Activated CD8-positive, alpha-beta memory T cell treated with anti-CD3 and anti-CD28 coated beads, Interleukin-2, amount 50 U/mL, for 1 hour (primary cell): Measurements from ENCODE around the gene ALG2.

Source experiments
- DNase-seq: peaks from one replicate; pipeline ENCODE4 v3.0.0-alpha.2; 2020; ENCODE audit errors: extremely low read depth

The ALG2 gene

DNA sequence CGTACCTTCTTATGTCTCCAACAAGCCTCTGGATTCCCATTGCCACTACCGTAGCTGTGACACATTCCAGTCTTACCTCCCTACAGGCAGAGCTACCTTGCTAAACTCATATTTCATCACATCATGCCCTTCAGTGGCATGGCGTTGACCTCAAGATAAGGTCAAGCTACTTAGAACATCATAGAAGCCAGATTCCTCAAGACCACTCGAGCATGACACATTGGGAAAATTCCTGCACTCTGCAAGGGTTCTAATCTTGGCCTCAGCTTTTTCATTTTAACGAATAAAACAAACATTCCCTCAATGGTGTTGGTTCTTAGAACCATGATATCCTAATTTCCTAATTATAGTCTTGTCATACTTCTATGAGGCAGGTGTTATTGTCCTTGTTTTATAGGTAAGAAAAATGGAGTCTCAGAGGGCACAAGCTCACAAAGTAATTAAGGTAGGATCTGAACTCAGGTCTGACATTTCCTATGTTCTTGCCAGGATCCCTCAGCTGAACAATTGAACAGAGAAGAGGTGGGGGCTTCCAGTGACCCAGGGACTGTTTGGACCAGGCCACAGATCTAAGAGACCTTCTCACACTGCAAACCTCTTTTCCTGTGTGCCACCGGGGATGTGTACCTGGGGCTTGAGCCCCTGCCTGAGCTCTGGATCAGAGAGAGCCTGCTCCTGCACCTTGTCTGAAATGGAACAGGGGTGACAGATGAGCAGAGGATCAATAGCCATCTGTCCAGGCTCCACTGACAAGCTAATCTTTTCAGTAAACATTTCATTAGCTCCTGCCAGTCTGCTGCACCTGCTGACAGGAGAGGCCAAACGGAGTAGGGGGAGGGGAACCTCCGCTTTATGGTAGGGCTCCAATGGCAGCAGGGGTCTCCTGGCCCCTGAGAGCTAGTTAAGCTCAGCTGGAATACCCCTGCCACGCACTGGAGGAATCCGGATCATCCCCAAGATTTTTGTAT is 49.3 kb downstream of the ALG2 start:
- no peak for DNase-seq

DNA sequence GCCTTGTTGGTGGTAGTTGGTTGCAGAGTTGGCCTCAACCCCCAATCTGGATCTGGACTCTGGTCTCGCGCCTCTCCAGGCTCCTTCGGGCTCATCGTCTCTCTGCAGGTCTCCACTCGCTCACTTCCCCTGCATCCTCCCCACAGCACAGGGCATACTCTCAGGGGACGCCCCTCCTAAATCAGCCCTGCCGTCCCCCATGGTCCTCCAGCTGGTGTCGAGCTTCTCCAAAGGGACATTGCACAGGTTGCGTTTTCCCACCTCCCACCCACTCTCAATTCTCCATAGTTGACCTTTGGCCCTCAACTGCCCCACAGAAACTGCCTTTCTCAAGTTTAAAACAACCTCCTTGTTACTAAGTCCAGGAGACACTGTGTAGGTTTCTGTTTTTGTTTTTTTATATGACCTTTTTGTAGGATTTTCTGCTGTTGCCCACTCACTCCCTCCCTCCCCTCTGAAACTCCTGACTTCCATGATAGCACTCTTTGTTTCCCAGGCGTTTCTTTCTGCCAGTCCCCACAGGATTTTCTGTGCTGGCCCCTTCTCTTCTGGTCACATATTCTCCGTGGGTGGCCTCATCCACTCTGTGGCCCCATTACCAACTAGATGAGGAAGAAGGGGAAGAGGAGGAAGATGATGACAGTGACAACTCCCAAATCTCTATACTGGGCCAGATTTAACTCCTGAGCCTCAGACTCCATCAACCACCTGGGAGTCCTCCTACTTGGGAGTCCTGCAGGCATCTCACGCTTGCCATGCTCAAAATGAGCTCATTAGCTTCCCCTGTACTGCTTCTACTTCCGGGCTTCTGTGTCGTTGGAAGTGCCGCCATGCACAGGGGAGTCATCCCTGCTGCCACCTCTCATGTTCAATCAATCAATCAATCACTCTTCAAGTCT is 50.3 kb downstream of the ALG2 start:
- no peak for DNase-seq

DNA sequence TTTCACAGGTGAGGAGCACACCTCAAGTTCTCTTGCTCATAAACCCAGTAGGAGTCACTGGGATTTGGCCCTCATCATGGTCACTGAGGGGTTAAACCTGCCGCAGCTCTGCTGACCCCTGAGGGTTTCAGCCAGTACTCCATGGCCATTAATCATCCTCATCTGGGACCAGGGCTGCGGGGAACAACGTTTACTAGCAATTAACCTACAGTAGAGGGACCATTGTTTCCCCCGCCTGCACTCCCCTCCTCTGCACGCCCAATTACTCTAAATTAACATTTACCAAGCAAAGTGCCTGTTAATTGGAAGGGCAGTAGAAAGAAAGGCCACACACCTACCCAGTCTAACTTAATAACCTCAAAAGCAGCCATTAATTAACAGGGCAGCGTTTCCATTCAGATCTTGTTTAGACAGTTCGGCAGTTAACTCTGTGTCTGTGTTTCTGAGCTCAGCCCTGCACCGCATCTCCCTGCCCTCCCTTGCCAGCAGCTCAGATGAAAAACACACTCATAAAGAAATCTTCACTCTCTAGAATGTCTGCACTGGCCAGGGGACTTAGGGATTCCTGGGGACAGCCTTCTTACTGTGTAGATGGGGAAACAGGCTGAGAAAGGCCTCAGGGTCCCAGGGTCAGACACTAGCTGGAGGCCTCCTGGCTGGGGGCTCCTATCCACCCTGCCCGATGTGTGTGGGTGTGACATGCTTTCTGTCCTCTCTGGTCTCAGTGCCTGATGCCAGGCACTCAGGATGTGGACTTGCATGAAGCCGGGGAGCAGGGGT is 51.6 kb downstream of the ALG2 start:
- DNase-seq = no peak

DNA sequence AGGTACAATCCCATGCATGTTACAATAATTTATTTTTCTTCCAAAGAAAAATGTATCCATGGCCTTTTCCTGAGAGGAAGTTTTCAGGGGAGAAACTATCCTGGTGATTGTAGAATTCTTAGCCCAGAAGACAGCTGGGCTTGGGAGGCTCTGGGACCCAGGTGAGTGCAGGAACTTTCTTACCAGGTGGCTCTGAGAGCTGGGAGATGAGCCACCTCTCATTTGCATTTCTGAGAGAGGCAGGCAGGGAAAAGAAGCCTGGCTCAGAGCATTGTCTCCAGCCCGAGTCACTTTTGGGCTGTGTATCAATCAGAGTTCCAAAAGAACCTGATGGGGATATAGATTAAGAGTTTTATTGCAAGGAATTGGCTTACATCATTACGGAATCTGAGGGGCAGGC is 52.7 kb downstream of the ALG2 start:
- no peak for DNase-seq

DNA sequence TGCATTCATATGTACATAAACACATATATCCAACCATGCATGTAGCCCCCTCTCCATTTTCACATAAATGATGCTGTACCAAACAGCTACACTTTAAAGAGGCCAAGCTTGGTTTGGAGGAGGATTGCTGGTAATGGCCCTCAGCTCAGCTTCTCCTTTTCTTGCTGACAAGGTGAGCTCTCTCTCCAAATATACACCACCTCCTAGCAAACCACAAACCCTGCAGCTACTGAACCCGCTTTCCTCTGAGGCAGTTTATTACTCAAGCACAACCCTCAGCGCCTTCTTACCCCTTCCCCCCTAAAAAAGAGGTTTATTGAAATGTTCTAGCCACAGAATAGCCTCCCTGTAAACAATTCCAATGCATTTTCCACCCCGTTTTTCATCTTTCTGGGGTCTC is 54.0 kb downstream of the ALG2 start:
- DNase-seq = no peak

DNA sequence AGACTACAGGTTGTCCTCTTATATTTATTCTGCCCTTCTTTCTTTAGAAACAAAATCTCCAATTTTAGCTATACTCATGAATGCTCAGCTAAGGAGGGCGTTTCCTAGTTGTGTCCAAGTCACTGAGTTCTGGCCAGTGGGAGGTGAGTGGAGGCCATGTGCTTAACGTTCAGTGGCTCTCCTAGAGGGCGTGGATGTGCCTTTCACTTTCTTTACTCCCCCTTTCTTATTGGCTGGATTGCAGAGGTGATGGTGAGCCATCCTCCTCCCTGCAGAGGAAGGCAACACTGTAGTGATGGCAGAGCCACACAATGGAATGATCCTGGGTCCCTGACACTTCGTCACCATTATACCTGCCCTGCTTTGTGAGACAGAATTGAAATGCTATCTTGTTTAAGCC is 54.6 kb downstream of the ALG2 start:
- no peak for DNase-seq
